HG03439 (cell line): Measurements from ENCODE around the gene GNAI3.
A peak's percentile ranks its signal among the peaks of the same experiment; 100 is the strongest.

Experiments
- ATAC-seq: cut with Tn5 transposase; IDR thresholded peaks from one replicate; pipeline ENCODE4 v1.9.1; 2021; ENCODE audit warnings: mild to moderate bottlenecking, moderate library complexity; ENCODE audit not compliant: unreplicated experiment

GNAI3 gene

DNA sequence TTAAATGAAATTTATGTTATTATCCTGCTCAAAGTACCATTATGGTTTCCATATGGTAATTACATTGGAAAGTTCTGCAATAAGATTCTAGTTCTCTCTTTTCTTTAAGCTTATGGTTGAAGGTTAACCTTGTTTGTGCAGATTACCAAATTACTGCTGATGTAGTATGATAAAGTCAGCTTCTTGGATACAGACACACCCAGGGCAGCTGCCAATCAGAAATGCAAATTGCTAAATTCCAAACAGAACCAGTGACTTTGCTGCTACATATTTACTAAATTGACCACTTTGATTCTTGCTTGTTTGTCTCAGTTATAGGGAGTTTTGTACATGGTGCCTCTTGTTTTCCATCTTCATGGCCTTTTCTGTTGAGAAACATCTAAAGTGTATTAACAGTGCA lies 44.5 kb downstream of the GNAI3 start:
- ATAC-seq, result no peak

- no peak for ATAC-seq
Observed at GRCh38 chr1:109595531-109595930, 47.1 kb downstream of the GNAI3 start.

DNA sequence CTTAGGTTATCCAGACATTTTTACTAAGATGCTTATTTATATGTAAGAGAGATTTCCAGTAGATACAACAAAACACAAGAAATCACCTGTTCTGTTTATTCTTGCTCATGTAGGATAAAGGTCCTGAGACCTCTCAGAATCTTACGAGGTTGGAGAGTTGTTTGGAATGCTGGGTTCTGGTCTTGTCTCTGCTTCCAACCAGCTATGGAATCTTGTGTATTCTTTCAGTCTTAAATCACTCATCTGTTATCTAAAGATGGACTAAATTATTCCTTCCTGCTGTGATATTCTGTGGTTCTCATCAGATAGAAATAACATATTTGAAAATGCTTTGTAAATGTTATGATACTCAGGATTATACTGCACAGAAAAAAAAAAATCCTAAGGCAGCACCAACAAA lies 49.7 kb downstream of the GNAI3 start:
- ATAC-seq, result no peak

- ATAC-seq, result no peak
Observed at GRCh38 chr1:109598655-109599054, 50.2 kb downstream of the GNAI3 start.

DNA sequence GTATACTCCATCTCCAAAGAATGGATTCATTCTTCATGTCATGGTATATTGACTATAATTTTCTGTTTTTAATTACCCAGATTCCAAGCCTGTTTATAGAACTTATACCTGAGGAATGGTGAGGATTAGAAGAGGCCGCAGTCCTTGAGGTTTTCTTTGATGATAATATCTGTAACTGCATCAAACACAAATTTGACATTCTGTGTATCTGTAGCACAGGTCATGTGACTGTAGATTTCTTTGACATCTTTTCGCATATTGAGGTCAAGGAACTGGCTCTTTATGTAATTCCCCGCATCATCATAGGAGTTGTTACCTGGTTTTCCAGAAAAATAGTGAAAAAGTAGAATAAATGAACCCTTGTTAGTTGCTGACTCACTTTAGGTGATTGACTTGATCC lies 54.8 kb downstream of the GNAI3 start:
- ATAC-seq, result no peak

GRCh38 chr1:109605381-109605780 lies 57.0 kb downstream of the GNAI3 start:
- no peak for ATAC-seq

GRCh38 chr1:109609881-109610280 lies 61.5 kb downstream of the GNAI3 start:
- ATAC-seq, result no peak

DNA sequence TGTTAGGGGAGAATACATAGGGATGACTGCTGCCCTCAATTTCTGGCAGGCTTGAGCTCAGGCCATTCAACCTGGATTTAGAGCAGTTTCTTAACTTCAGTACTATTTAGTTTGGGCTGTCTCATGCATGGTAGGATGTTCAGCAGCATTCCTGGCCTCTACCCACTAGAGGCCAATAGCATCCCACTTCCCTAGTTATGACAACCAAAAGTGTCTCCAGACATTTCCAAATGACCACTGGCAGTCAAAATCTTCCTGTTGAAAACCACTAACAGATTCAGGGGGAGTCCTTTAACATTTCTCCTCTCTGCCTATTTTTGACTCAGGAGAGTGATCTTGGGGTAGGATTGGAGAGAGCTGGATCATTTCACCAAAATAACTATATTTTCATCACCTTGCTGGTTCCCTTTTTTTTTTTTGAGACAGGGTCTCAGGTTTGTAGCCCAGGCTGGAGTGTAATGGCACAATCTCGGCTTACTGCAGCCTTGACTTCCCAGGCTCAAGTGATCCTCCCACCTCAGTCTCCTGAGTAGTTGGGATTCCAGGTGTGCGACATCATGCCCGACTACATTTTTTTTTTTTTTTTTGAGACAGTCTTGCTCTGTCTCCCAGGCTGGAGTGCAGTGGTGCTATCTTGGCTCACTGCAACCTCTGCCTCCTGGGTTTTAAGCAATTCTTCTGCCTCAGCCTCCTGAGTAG lies 62.3 kb downstream of the GNAI3 start:
- ATAC-seq, result no peak

DNA sequence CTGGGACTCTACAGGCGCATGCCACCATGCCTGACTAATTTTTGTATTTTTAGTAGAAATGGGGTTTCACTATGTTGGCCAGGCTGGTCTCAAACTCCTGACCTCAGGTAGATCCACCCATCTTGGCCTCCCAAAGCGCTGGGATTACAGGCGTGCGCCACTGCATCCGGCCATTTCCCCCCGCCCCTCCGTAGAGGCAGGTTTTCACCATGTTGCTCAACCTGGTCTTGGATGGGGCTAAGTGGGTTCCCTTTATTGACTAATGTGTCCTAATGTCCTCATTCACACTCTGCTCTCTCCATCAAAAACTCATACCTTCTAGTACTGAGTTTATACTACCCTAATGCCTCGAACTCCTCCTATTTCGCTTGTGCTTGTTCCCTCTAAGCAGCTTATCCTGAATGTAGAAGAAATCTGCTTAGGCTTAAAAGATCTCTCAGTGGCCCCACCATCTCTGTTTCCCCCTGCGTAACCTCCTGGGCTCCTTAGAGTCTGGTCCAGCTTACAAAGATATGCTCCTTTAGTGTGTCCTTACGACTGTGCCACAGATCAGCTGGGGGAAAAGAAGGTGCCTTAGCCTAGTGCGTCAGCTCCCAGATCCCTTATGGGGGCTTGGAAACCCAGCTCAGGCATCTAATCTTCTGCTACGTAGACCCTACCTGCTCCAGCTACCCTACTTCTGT lies 63.0 kb downstream of the GNAI3 start:
- no peak for ATAC-seq

DNA sequence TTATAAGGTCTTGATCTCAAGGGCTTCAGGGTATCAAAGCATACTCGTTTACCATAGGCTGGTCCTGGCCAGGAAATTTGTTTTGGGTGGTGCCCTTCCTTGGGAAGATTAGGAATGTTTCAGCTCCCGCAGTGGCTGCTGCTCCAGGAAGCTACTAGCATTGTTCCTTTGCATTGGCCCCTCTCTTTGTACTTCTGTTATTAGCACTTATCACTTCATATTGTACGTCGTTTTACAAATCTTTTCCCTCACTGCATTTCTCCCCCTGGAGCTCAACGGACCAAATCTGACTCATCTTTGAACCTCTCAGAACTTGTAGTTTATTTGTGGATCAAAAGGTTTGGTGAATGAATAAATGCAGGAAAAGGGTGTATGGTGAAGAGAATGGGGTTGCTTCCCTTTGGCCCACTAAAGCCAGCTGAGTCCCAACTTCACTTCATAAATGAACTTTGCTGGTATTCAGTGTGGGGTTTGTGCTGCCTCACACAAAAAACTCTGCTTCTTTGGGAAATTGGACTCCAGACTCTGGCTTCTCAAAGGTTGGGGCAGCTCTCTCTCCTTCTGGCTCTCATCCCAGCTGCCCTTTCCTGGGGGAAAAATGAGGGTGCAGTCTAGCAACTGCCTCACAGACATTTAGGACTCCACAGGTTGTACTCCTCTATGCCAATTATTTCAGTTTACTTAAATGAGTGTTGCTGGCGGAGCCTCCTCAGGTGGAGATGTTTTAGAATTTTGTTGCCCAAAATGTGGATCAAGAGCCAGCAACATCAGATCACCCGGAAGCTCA lies 65.1 kb downstream of the GNAI3 start:
- ATAC-seq, result no peak

- no peak for ATAC-seq
Observed at GRCh38 chr1:109615879-109616278, 67.5 kb downstream of the GNAI3 start.

GRCh38 chr1:109616391-109616790 lies 68.0 kb downstream of the GNAI3 start:
- no peak for ATAC-seq

GRCh38 chr1:109617291-109617801 lies 68.9 kb downstream of the GNAI3 start:
- no peak for ATAC-seq

DNA sequence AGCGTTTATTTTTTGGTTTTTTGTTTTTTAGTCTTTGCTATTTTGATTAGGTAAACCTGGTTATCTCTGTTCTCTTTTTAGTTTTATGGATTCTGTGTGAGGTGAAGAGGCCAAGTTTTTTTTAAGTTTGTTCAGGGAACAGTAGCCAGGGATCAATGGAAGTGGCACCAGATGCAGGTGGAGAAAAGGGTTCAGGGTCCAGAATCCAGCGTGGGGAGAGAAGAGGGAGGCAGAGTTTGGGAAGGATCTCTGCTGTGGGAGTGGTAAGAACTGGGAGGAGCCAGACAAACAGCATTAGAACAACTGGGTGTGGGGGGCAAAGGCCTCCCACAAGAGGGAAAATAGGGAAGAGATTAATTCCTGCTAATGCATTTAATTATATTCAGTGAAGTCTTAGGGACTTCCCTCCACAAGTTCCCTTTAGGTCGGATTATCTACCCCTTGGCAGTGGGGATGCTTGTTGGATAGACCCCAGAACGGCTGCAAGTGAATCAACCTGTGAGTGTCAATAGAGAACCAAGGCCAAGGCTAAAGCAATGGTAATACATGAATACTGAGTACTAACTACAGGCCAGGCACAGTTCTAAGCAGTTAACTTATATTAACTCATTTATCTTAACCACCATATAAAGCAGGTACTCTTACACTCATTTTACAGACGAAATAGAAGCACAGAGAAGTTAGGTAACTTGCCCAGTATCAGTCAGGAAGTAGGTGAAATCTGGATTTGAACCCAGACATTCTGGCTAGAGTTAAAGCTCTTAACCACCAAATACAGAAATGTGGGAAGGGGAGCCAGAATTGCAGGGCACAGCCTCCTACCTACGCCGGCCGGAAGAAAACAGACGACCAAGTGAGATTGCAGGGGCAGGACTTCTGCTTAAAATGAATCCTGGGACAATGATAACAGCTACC lies 70.5 kb downstream of the GNAI3 start:
- no peak for ATAC-seq

DNA sequence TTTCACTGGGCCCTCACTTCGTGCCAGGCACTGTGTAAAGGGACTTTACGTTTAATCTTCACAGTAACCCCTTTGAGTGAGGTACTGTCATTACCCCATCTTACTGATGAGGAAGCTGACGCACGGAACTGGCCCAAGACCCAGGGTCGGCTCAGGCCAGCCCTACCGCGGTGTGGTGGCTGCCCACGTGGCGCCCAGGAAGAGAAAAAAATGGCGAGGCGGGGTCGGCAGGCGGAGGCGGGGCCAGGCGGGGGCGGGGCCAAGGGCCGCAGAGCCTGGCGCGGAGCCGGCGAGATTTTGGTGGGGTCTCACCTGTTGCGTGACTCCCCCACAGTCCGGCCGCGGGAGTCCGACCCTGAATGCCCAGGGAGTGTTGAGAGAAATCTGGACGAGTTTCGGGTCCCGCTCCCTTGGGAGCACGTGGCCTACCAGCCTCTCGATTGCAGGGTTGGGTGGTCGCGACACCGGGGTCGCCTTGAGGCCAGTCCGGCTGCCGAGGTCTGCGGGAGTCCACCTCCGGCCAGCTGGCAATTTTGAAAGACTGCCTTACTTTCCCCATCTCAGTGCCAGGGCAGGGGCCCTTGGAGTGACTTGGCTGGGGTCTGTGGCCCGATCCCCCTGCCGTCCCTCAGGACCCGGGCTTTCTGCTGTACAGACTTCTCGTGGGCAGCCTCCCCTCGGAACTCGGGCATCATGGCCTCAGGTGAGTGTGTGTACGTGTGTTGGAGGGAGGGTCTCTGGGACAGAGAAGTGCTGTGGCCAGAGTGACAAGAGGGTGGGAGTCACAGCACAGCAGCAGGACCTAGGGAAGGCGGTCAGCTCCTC lies 71.4 kb downstream of the GNAI3 start, which contains the start of the genes AMPD2 and GNAT2:
Gene AMPD2, plus strand, starts transcription at position 262 of the 825 bp plus-strand sequence. CDS start 1,339 bp downstream, outside the sequence.
Gene GNAT2, minus strand, starts transcription at position 41 of the 825 bp plus-strand sequence. CDS start 6,746 bp downstream, outside the sequence.
- peak; percentile 54 for ATAC-seq

DNA sequence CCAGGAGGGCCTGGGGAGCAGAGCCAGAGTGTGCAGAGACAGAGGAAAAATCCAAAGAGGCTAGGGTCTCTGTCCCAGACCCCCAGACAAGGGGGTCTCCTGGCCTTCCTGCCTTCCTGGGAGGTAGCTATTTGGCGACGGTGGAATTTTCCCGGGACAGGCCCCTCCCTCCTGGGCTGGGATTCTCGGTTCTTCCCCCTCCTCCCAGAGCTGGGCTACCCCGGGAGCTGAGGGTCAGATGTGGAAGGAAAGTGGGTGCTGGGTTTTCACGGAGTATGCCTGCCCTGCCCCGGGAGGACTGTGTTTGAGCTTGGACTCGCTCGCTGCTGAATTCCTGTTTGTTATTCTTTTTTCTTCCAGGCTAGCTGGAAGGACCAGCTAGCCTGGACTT lies 72.0 kb downstream of the GNAI3 start:
- ATAC-seq, result peak; percentile 1

- ATAC-seq, result peak; percentile 61
Observed at GRCh38 chr1:109620841-109621286, 72.4 kb downstream of the GNAI3 start.

GRCh38 chr1:109621379-109622136 lies 73.1 kb downstream of the GNAI3 start:
- ATAC-seq, result no peak
